ENCODE results near the gene CARD11.

- TF ChIP-seq PATZ1 (CRISPR knock-in tag; IDR thresholded peaks at IDR 0.05; ENCODE audit: borderline replicate concordance): no peak
- no peak for TF ChIP-seq RARB (CRISPR knock-in tag; IDR thresholded peaks at IDR 0.05)
- TF ChIP-seq ISL1 (CRISPR knock-in tag; IDR thresholded peaks at IDR 0.05): no peak
Observed at GRCh38 chr7:2965745-2966270, 77.9 kb downstream of the CARD11 start.

Measured in SK-N-SH treated with all-trans-retinoic acid at 6 μM for 48 hours (cell line).